Measurements from ENCODE around the gene NTSR1. TPM values are rescaled to one million over a fixed set of nuclear protein-coding genes. Genes with fewer than 3 reads are reported as not detected.

The NTSR1 gene
- total RNA-seq, 4 donors from 2014 or later = 0.04 to 0.13 TPM; not detected in 2

- intact Hi-C loops (cut with DNase I; ENCODE audit: low total_unique reads) = no loop called here
- H3K27me3 ChIP-seq = peaks cover 20 to 36% (median 26%) of the 10 kb centered on the region in 3 donors
- ATAC-seq = no peak
Measured at GRCh38 chr20:62719250-62719935, 10.8 kb downstream of the NTSR1 start.

GRCh38 chr20:62721511-62722370 lies 13.1 kb downstream of the NTSR1 start:
- Histone ChIP-seq H3K36me3 (no peaks in the 10 kb centered on the region), H3K4me3 (no peak overlapping the region), H3K27ac (no peak overlapping the region), H3K4me1 (no peaks in the 10 kb centered on the region), H3K9me3 (no peaks in the 10 kb centered on the region), H3K27me3 (peaks cover 26 to 42% (median 41%) of the 10 kb centered on the region in 3 donors)
- in situ Hi-C loops (cut with MboI; ENCODE audit: low sequenced_read_pairs in 4 of 4) (no loop called here), intact Hi-C loops (cut with DNase I; ENCODE audit: low total_unique reads) (no loop called here)
- no peak for DNase-seq
- no peak for TF ChIP-seq POLR2A (IDR thresholded peaks at IDR 0.05)
- TF ChIP-seq CTCF (IDR thresholded peaks at IDR 0.05 in 4 of 5, conservative IDR thresholded peaks at IDR 0.05 in 1 of 5) = no peak
- no peak for ATAC-seq

More at GRCh38 chr20:62719250-62719935, 10.8 kb downstream of the NTSR1 start:
- DNase-seq = no peak
- Histone ChIP-seq H3K4me3 (no peak overlapping the region), H3K27ac (no peak overlapping the region), H3K36me3 (no peaks in the 10 kb centered on the region), H3K9me3 (no peaks in the 10 kb centered on the region), H3K4me1 (no peaks in the 10 kb centered on the region)
- TF ChIP-seq CTCF (IDR thresholded peaks at IDR 0.05 in 4 of 5, conservative IDR thresholded peaks at IDR 0.05 in 1 of 5) = no peak
- in situ Hi-C loops (cut with MboI; ENCODE audit: low sequenced_read_pairs in 4 of 4) = no loop called here

GRCh38 chr20:62722627-62723026 lies 14.0 kb downstream of the NTSR1 start:
- H3K27ac ChIP-seq = no peak overlapping the region
- ATAC-seq (no peak), DNase-seq (no peak)
- in situ Hi-C loops (cut with MboI; ENCODE audit: low sequenced_read_pairs in 4 of 4) (no loop called here), intact Hi-C loops (cut with DNase I; ENCODE audit: low total_unique reads) (no loop called here)
- peaks cover 28 to 41% (median 41%) of the 10 kb centered on the region in 3 donors for H3K27me3 ChIP-seq
- no peaks in the 10 kb centered on the region for H3K9me3 ChIP-seq
- TF ChIP-seq CTCF (IDR thresholded peaks at IDR 0.05 in 4 of 5, conservative IDR thresholded peaks at IDR 0.05 in 1 of 5) (no peak), POLR2A (IDR thresholded peaks at IDR 0.05) (no peak)
- H3K4me1 ChIP-seq = no peaks in the 10 kb centered on the region
- no peak overlapping the region for H3K4me3 ChIP-seq
- no peaks in the 10 kb centered on the region for H3K36me3 ChIP-seq

GRCh38 chr20:62723351-62723750 lies 14.7 kb downstream of the NTSR1 start:
- DNase-seq (peak in 1 of 2 donors; percentile 28), ATAC-seq (no peak)
- intact Hi-C loops (cut with DNase I; ENCODE audit: low total_unique reads) = no loop called here
- H3K36me3 ChIP-seq = no peaks in the 10 kb centered on the region
- no peak overlapping the region for H3K4me3 ChIP-seq
- in situ Hi-C loops (cut with MboI; ENCODE audit: low sequenced_read_pairs in 4 of 4) = no loop called here
- no peaks in the 10 kb centered on the region for H3K9me3 ChIP-seq
- H3K27ac ChIP-seq = no peak overlapping the region
- H3K4me1 ChIP-seq = no peaks in the 10 kb centered on the region
- TF ChIP-seq CTCF (IDR thresholded peaks at IDR 0.05 in 4 of 5, conservative IDR thresholded peaks at IDR 0.05 in 1 of 5) (no peak), POLR2A (IDR thresholded peaks at IDR 0.05) (no peak)
- peaks cover 25 to 38% (median 35%) of the 10 kb centered on the region in 3 donors for H3K27me3 ChIP-seq
